HEK293 (cell line): ENCODE measurements around the gene CH25H.
A peak's percentile ranks its signal among the peaks of the same experiment; 100 is the strongest.

Experiments used
- CTCF ChIA-PET: fragments of 350-600 bp; formaldehyde crosslinking; extraction: SDS; loops from one replicate; lab custom pipeline; 2021; ENCODE audit warnings: antibody characterized with exemption; lab: Yijun Ruan, JAX
- POLR2A ChIA-PET: fragments of 300-600 bp; formaldehyde crosslinking; extraction: SDS; loops from one replicate; lab custom pipeline; 2020; ENCODE audit warnings: antibody characterized with exemption, inconsistent platforms; lab: Yijun Ruan, JAX
- H3K27ac ChIP-seq: fragments of 200-500 bp; sonication (Bioruptor generic); 2 replicates; pipeline ENCODE4 v1.5.1; 2014; ENCODE audit warnings: low read depth, low read length, control low read depth, inconsistent platforms; ENCODE audit errors: extremely low read depth
- H3K36me3 ChIP-seq, 2 experiments: fragments of 200-500 bp in 1 of 2; sonication (Bioruptor generic) in 1 of 2; 1 replicate in 1 of 2; 2 replicates in 1 of 2; pipeline ENCODE4 v1.5.1; 2014 to 2017; ENCODE audit warnings: inconsistent platforms in 2 of 2, low read length in 2 of 2; ENCODE audit not compliant: control insufficient read depth in 2 of 2, insufficient read depth in 1 of 2
- H3K4me1 ChIP-seq: fragments of 200-500 bp; sonication (Bioruptor generic); 2 replicates; pipeline ENCODE4 v1.5.1; 2014; ENCODE audit warnings: mild to moderate bottlenecking, low read length, inconsistent platforms; ENCODE audit not compliant: control insufficient read depth, insufficient read depth
- H3K4me3 ChIP-seq: 2 replicates; pipeline ENCODE4 v1.5.1; 2011; ENCODE audit warnings: low read depth, mild to moderate bottlenecking, control low read depth, low read length, moderate library complexity
- H3K9me3 ChIP-seq: fragments of 200-500 bp; sonication (Bioruptor generic); 2 replicates; pipeline ENCODE4 v1.5.1; 2014; ENCODE audit warnings: low read depth, low read length, inconsistent platforms; ENCODE audit not compliant: control insufficient read depth, insufficient read depth
- BCL11B ChIP-seq: fragments of 450-650 bp; formaldehyde crosslinking; IDR thresholded peaks from 2 replicates; pipeline ENCODE4 v1.5.1; 2016; ENCODE audit warnings: low read depth, missing biosample characterization, missing genetic modification characterization
- KLF10 ChIP-seq: fragments of 450-650 bp; IDR thresholded peaks from 2 replicates; pipeline ENCODE4 v1.5.1; 2018; ENCODE audit warnings: missing biosample characterization, mild to moderate bottlenecking, missing genetic modification characterization
- MYNN ChIP-seq: fragments of 450-650 bp; formaldehyde crosslinking; IDR thresholded peaks from 2 replicates; pipeline ENCODE4 v1.5.1; 2016; ENCODE audit warnings: missing biosample characterization, missing genetic modification characterization, borderline replicate concordance
- MZF1 ChIP-seq: fragments of 450-650 bp; formaldehyde crosslinking; IDR thresholded peaks from 2 replicates; pipeline ENCODE4 v1.5.1; 2017; ENCODE audit warnings: missing biosample characterization, missing genetic modification characterization, borderline replicate concordance
- ZFP69B ChIP-seq: fragments of 450-650 bp; formaldehyde crosslinking; IDR thresholded peaks from 2 replicates; pipeline ENCODE4 v1.5.1; 2016; ENCODE audit warnings: missing biosample characterization, missing genetic modification characterization
- ZNF16 ChIP-seq: fragments of 450-650 bp; formaldehyde crosslinking; IDR thresholded peaks from 2 replicates; pipeline ENCODE4 v1.5.1; 2016; ENCODE audit warnings: low read depth, missing biosample characterization, missing genetic modification characterization
- ZNF266 ChIP-seq: fragments of 450-650 bp; formaldehyde crosslinking; IDR thresholded peaks from 2 replicates; pipeline ENCODE4 v1.5.1; 2016; ENCODE audit warnings: missing biosample characterization, missing genetic modification characterization, low read depth
- ZNF335 ChIP-seq: fragments of 450-650 bp; formaldehyde crosslinking; conservative IDR thresholded peaks from 2 replicates; pipeline ENCODE4 v1.5.1; 2016; ENCODE audit warnings: missing biosample characterization, missing genetic modification characterization
- ZNF416 ChIP-seq: fragments of 450-650 bp; formaldehyde crosslinking; IDR thresholded peaks from 2 replicates; pipeline ENCODE4 v1.5.1; 2016; ENCODE audit warnings: missing biosample characterization, missing genetic modification characterization
- ZNF426 ChIP-seq: fragments of 450-650 bp; formaldehyde crosslinking; IDR thresholded peaks from 2 replicates; pipeline ENCODE4 v1.5.1; 2017; ENCODE audit warnings: missing biosample characterization, missing genetic modification characterization, mild to moderate bottlenecking, inconsistent platforms, moderate library complexity
- ZNF48 ChIP-seq: fragments of 450-650 bp; formaldehyde crosslinking; IDR thresholded peaks from 2 replicates; pipeline ENCODE4 v1.5.1; 2016; ENCODE audit warnings: missing biosample characterization, missing genetic modification characterization
- ZNF510 ChIP-seq: fragments of 450-650 bp; formaldehyde crosslinking; IDR thresholded peaks from 2 replicates; pipeline ENCODE4 v1.5.1; 2018; ENCODE audit warnings: mild to moderate bottlenecking, missing genetic modification characterization, missing biosample characterization; ENCODE audit not compliant: insufficient replicate concordance
- ZNF514 ChIP-seq: fragments of 450-650 bp; formaldehyde crosslinking; IDR thresholded peaks from 2 replicates; pipeline ENCODE4 v1.5.1; 2016; ENCODE audit warnings: missing biosample characterization, missing genetic modification characterization
- ZNF626 ChIP-seq: fragments of 450-650 bp; sonication (Bioruptor Pico); formaldehyde crosslinking; IDR thresholded peaks from 2 replicates; pipeline ENCODE4 v1.5.1; 2018; ENCODE audit warnings: missing biosample characterization, missing genetic modification characterization, inconsistent platforms
- ZNF776 ChIP-seq: fragments of 450-650 bp; formaldehyde crosslinking; IDR thresholded peaks from 2 replicates; pipeline ENCODE4 v1.5.0; 2017; ENCODE audit warnings: missing biosample characterization, missing genetic modification characterization, borderline replicate concordance
- ZSCAN23 ChIP-seq: fragments of 450-650 bp; formaldehyde crosslinking; IDR thresholded peaks from 2 replicates; pipeline ENCODE4 v1.5.1; 2016; ENCODE audit warnings: missing biosample characterization, missing genetic modification characterization
- ZSCAN30 ChIP-seq: fragments of 450-650 bp; IDR thresholded peaks from 2 replicates; pipeline ENCODE4 v1.5.1; 2018; ENCODE audit warnings: missing biosample characterization, mild to moderate bottlenecking, missing genetic modification characterization, moderate library complexity
- TF ChIP-seq, protein P1 (sequence below): fragments of 450-650 bp; formaldehyde crosslinking; IDR thresholded peaks from 2 replicates; pipeline ENCODE4 v1.5.1; 2016; ENCODE audit warnings: missing biosample characterization, missing genetic modification characterization
- TF ChIP-seq, protein P2 (sequence below): fragments of 450-650 bp; formaldehyde crosslinking; IDR thresholded peaks from 2 replicates; pipeline ENCODE4 v1.5.1; 2017; ENCODE audit warnings: missing biosample characterization, missing genetic modification characterization
- TF ChIP-seq, protein P3 (sequence below): fragments of 450-650 bp; formaldehyde crosslinking; IDR thresholded peaks from 2 replicates; pipeline ENCODE4 v1.5.1; 2016; ENCODE audit warnings: missing biosample characterization, missing genetic modification characterization, low read depth
- TF ChIP-seq, protein P4 (sequence below): fragments of 450-650 bp; formaldehyde crosslinking; IDR thresholded peaks from 2 replicates; pipeline ENCODE4 v1.5.1; 2016; ENCODE audit warnings: missing biosample characterization, missing genetic modification characterization

The CH25H gene

DNA sequence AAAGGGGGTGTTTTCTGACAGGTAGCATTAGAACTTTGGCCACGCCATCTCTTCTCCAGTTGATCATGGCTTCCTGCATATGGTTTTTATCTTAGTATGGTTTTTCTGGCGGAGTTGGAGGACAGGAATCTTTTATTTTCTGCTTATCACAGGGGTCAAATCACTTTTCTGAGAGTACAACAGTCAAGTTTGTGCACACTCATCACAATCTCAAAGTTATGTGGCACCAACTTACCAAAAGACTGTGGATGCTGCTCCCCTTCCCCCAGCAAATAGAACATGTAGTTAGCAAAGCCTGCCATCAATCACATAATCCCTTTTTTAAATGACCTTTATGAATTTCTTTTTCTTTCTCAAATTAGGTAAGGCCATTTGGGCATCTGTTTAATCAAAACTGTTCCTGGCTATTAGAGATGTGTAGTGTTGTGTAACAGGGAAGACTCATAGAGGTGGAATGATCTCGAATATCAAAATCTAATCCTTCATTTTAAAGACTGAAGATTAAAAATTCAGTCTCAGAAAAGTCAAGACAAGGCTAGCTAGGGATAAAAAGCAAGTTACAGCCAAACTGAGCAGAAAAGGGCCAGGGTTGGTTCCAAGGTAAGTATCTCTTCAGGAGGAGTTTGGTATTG lies 3.8 kb upstream of the CH25H start (continued):
- TF ChIP-seq, protein P1, sequence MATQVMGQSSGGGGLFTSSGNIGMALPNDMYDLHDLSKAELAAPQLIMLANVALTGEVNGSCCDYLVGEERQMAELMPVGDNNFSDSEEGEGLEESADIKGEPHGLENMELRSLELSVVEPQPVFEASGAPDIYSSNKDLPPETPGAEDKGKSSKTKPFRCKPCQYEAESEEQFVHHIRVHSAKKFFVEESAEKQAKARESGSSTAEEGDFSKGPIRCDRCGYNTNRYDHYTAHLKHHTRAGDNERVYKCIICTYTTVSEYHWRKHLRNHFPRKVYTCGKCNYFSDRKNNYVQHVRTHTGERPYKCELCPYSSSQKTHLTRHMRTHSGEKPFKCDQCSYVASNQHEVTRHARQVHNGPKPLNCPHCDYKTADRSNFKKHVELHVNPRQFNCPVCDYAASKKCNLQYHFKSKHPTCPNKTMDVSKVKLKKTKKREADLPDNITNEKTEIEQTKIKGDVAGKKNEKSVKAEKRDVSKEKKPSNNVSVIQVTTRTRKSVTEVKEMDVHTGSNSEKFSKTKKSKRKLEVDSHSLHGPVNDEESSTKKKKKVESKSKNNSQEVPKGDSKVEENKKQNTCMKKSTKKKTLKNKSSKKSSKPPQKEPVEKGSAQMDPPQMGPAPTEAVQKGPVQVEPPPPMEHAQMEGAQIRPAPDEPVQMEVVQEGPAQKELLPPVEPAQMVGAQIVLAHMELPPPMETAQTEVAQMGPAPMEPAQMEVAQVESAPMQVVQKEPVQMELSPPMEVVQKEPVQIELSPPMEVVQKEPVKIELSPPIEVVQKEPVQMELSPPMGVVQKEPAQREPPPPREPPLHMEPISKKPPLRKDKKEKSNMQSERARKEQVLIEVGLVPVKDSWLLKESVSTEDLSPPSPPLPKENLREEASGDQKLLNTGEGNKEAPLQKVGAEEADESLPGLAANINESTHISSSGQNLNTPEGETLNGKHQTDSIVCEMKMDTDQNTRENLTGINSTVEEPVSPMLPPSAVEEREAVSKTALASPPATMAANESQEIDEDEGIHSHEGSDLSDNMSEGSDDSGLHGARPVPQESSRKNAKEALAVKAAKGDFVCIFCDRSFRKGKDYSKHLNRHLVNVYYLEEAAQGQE (tag by site-specific recombination): no peak
- TF ChIP-seq ZNF776 (tag by site-specific recombination) (no peak), ZNF416 (tag by site-specific recombination) (no peak), KLF10 (tag by site-specific recombination) (no peak), ZNF16 (tag by site-specific recombination) (no peak), ZNF626 (no peak), ZFP69B (tag by site-specific recombination) (no peak), ZNF426 (no peak), ZNF510 (tag by site-specific recombination) (no peak), ZNF266 (tag by site-specific recombination) (no peak), MZF1 (tag by site-specific recombination) (no peak), ZNF48 (tag by site-specific recombination) (no peak), ZNF514 (no peak)
- TF ChIP-seq, protein P2, sequence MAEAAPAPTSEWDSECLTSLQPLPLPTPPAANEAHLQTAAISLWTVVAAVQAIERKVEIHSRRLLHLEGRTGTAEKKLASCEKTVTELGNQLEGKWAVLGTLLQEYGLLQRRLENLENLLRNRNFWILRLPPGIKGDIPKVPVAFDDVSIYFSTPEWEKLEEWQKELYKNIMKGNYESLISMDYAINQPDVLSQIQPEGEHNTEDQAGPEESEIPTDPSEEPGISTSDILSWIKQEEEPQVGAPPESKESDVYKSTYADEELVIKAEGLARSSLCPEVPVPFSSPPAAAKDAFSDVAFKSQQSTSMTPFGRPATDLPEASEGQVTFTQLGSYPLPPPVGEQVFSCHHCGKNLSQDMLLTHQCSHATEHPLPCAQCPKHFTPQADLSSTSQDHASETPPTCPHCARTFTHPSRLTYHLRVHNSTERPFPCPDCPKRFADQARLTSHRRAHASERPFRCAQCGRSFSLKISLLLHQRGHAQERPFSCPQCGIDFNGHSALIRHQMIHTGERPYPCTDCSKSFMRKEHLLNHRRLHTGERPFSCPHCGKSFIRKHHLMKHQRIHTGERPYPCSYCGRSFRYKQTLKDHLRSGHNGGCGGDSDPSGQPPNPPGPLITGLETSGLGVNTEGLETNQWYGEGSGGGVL (tag by site-specific recombination): no peak

DNA sequence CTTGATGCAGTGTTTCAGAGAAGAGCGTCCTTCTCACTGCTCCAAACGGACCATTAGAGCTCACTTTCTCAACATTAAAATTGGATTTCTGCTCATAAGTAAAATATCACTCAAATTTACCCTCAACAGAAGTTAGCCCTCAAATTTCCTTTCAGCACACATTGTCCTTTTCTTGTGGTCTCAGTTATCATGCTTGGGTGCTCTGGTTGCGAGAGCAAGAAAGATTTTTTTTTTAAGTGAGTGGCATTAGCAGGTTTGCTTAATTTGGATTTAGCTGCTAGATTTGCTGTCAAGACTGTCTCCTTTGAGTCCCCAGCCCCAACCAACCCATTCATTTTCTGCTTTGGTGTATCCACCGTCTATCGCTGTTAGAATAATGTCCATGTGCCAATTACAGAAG lies 2.6 kb upstream of the CH25H start:
- ChIA-PET CTCF (interaction anchor here (0.6 to 6.4 kb wide), 6 partner anchors 8 to 365 kb away, joined by 3 to 43 read pairs (median 14); no protein-coding TSS in a partner anchor), POLR2A (no interaction called here)
- H3K27ac ChIP-seq: no peak overlapping the region
- no peak for TF ChIP-seq ZSCAN23 (tag by site-specific recombination)
- peaks cover 4% of the 10 kb centered on the region; the same call in 1 of the 2 replicates for H3K4me1 ChIP-seq
- H3K36me3 ChIP-seq: no peaks in the 10 kb centered on the region
- H3K9me3 ChIP-seq: no peaks in the 10 kb centered on the region
- no peak overlapping the region for H3K4me3 ChIP-seq

DNA sequence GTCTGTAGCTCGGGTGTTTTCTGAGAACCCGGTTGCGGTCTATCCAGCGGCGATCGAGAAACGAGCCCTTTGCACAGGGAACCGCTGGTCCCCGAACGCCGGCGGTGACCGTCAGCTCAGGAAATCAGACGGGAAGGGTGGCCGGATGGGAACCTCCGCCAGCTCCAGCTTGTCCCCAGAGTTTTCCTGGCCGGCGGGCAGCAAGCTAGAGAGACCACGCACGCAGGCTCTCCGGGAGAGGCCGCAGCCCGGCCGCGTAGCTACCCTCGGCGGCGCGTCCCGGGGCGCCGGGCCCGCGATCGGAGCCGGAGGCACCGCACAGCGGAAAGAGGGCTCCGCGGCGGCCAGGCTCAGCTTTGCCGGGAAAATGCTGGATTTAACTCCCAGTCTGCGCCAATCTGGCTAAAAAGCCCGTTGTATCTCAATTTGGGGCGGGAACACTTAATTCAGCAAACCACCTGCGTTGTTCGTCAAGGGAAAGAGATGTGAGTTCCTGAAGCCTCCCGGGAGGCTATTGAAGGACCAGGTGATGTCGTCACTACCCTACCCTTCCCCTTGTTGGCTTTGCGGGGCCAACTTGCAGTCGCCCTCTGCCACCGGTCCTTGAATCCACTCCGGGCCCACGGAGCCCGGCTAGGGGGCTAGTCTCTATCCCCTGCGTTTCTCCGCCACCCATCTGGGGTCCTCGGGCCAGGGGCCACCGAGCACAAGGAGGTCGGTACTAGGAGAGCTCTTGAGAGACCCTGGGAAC lies 859 bp upstream of the CH25H start:
- no peaks in the 10 kb centered on the region for H3K9me3 ChIP-seq
- H3K4me3 ChIP-seq: peak overlapping the region; percentile 38
- CTCF ChIA-PET: interaction anchor here (0.6 to 6.4 kb wide), 12 partner anchors 9 to 372 kb away, joined by 3 to 43 read pairs (median 4); partner anchors contain the start of gene FAS
- peaks cover 4% of the 10 kb centered on the region; the same call in 1 of the 2 replicates for H3K4me1 ChIP-seq
- H3K27ac ChIP-seq: peak overlapping the region; percentile 35; the same call in 1 of the 2 replicates
- H3K36me3 ChIP-seq: no peaks in the 10 kb centered on the region
- POLR2A ChIA-PET: interaction anchor here (1.1 to 1.8 kb wide), 2 partner anchors 215 to 217 kb away, joined by 6 to 7 read pairs; partner anchors contain the start of gene FAS
- TF ChIP-seq BCL11B (tag by site-specific recombination) (no peak), ZNF335 (tag by site-specific recombination) (peak; percentile 76), MYNN (tag by site-specific recombination) (no peak), ZSCAN30 (tag by site-specific recombination) (peak; percentile 74)
- TF ChIP-seq, protein P3, sequence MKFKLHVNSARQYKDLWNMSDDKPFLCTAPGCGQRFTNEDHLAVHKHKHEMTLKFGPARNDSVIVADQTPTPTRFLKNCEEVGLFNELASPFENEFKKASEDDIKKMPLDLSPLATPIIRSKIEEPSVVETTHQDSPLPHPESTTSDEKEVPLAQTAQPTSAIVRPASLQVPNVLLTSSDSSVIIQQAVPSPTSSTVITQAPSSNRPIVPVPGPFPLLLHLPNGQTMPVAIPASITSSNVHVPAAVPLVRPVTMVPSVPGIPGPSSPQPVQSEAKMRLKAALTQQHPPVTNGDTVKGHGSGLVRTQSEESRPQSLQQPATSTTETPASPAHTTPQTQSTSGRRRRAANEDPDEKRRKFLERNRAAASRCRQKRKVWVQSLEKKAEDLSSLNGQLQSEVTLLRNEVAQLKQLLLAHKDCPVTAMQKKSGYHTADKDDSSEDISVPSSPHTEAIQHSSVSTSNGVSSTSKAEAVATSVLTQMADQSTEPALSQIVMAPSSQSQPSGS: peak; percentile 20; the same call in 1 of the 2 replicates
- TF ChIP-seq, protein P4, sequence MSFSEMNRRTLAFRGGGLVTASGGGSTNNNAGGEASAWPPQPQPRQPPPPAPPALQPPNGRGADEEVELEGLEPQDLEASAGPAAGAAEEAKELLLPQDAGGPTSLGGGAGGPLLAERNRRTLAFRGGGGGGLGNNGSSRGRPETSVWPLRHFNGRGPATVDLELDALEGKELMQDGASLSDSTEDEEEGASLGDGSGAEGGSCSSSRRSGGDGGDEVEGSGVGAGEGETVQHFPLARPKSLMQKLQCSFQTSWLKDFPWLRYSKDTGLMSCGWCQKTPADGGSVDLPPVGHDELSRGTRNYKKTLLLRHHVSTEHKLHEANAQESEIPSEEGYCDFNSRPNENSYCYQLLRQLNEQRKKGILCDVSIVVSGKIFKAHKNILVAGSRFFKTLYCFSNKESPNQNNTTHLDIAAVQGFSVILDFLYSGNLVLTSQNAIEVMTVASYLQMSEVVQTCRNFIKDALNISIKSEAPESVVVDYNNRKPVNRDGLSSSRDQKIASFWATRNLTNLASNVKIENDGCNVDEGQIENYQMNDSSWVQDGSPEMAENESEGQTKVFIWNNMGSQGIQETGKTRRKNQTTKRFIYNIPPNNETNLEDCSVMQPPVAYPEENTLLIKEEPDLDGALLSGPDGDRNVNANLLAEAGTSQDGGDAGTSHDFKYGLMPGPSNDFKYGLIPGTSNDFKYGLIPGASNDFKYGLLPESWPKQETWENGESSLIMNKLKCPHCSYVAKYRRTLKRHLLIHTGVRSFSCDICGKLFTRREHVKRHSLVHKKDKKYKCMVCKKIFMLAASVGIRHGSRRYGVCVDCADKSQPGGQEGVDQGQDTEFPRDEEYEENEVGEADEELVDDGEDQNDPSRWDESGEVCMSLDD: no peak
